NCI-H2196 (cell line): ENCODE results near the gene NCBP1.
"Not testable (repeated sequence)": the region's sequence is repeated elsewhere in the genome, so short reads cannot be mapped to it uniquely, and the experiment has no call there.

Experiments used
- DNase-seq: peaks from one replicate; lab custom pipeline; 2025; ENCODE audit not compliant: unreplicated experiment; lab: John Stamatoyannopoulos, UW

The NCBP1 gene, protein sequence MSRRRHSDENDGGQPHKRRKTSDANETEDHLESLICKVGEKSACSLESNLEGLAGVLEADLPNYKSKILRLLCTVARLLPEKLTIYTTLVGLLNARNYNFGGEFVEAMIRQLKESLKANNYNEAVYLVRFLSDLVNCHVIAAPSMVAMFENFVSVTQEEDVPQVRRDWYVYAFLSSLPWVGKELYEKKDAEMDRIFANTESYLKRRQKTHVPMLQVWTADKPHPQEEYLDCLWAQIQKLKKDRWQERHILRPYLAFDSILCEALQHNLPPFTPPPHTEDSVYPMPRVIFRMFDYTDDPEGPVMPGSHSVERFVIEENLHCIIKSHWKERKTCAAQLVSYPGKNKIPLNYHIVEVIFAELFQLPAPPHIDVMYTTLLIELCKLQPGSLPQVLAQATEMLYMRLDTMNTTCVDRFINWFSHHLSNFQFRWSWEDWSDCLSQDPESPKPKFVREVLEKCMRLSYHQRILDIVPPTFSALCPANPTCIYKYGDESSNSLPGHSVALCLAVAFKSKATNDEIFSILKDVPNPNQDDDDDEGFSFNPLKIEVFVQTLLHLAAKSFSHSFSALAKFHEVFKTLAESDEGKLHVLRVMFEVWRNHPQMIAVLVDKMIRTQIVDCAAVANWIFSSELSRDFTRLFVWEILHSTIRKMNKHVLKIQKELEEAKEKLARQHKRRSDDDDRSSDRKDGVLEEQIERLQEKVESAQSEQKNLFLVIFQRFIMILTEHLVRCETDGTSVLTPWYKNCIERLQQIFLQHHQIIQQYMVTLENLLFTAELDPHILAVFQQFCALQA

DNA sequence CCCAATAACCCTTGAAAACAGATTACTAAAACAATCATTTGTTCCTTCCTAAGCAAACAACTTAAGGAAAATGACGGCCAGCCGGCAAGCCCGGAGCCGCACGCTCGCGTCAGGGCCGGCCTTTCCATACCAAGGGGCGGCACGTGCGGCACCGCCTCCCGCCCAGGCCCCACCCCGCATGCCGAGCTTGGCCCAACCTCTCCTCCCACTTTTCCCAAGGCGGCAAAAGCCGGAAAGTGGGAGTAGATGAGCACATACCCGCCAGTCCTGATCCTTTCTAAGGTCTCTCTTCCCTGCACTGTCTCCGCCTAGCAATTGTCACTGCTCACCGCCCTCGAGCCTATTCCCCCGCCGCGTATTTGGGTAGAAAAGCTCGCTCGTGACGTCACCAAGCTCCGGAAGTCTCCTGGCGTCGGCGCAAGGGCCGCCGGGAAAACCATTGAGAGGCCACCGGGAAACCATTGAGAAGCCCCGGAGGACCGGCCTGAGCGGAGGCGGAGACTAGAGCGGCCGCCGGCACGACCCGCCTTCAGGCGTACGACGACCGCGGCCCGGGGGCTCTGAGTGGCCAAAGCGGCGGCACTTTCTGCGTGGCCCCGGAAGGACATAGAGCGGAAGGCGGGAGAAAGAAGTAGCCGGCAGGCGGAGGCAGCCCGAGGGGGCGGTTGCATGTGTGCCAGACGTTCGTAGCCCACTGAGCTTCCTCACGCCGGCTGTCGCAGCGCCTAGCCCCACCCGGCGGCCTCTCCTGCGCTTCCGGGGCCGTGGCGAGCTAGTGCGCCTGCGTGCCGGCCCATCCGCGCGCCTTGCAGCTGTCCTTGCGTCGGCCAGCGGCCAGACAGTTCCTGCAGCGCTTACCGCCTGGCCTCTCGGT lies at the start of gene NCBP1, which contains the start of gene TSTD2:
TSS of gene NCBP1 (plus strand) at position 837 of the 874 bp plus-strand sequence. CDS start 61 bp downstream, outside the sequence.
TSS of gene TSTD2 (minus strand) at position 384 of the 874 bp plus-strand sequence. CDS start 5,806 bp downstream, outside the sequence.
- DNase-seq, result peak; percentile 97

DNA sequence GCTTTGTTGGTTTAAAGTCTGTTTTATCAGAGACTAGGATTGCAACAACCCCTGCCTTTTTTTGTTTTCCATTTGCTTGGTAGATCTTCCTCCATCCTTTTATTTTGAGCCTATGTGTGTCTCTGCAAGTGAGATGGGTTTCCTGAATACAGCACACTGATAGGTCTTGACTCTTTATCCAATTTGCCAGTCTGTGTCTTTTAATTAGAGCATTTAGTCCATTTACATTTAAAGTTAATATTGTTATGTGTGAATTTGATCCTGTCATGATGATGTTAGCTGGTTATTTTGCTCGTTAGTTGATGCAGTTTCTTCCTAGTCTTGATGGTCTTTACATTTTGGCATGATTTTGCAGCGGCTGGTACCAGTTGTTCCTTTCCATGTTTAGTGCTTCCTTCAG lies 48.8 kb upstream of the NCBP1 start:
- not testable (repeated sequence) for DNase-seq

DNA sequence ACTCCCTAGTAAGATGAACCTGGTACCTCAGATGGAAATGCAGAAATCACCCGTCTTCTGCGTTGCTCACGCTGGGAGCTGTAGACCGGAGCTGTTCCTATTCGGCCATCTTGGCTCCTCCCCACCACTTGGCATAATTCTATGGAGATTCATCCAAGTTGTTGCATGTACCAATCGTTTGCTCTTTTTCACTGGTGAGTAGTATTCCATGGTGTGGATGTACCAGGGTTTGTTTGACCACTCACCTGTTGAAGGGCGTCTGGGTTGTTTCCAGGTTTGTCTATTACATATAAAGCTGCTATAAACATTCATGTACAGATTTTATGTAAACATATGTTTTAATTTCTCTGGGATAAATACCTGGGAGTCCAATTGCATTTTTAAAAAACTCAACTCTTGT lies 46.7 kb upstream of the NCBP1 start:
- DNase-seq, result not testable (repeated sequence)

DNA sequence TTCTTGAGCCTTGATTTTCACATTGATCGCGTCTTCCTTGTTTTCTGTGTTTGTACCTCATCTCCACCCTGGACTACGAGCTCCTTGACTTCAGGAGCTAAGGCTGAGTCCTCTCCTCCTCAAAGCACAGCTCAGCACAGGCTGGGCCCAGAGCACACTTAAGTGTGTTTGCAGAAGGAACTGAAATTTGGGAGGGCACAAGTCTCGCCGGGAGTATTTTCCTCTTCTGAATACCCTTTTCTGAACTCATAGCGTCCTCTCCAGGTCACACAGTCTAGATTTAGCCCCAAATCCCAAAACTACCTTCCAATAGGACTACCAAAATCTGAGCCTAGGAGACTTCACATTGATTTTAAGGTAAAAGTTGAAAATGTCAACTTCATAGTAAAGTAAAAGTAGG lies 42.1 kb upstream of the NCBP1 start:
- no peak for DNase-seq

DNA sequence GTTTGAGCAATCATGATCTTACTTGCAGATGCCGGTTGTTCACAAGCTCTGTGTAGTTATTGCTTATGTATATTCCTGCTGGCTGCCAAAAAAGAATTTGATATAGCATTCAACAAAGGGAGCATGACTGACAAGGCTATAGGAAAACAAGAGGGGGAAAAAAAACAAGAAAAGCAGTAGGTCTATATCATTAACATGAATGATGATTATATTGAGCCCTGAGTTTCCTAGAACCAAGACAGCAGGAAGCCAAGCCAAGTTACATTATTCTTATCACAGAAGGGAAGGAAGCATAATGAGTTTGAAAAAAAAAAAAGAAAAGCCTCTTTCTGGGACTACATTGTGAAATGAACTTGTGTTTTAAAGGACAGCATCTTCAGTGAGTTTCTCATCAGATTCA lies 41.5 kb upstream of the NCBP1 start:
- DNase-seq, result no peak

DNA sequence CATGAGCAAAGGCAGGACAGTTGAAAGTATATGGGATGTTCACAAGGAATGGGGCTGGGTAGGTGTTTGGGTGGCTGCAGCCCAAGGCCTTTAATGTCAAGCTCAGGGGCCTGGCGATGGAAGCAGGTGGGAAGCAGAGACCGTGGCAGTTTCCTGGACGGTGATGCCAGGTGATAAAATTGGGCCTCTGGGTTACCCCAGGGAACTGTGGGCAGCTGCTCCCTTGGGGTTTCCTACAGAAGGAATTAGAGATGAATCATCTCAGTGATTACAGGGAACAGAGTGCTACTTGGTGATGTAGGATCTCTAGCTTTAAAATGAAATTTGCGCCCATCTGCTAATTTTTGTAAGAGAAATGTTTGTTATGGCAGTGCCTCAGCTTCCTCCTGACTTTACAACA lies 39.7 kb upstream of the NCBP1 start:
- DNase-seq, result no peak

DNA sequence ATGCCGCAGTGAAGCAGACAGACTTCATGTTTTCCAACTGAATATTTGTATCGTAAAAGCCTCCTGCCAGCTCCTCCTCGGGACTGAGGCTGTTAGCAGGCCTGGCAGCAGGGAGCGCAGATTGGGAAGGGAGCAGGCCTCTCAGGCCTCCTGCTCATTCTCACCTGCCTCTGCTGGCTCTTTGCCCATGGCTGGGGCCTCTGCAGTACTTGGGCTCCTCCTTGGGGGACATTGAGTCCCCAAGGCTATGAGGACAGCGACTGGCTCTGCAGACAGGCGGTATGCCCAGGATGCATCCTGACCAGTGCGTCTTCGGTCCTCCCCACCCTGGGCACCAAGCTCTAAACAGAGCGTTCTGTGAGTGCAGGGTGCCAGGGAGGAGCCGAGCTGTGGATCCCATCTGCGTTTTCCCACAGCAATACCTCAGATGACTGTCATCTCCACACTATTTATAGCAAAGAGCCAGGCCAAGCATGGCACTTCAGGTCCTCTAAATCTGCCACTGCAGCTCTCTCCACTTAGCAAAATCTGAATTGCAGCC lies 39.2 kb upstream of the NCBP1 start:
- no peak for DNase-seq

DNA sequence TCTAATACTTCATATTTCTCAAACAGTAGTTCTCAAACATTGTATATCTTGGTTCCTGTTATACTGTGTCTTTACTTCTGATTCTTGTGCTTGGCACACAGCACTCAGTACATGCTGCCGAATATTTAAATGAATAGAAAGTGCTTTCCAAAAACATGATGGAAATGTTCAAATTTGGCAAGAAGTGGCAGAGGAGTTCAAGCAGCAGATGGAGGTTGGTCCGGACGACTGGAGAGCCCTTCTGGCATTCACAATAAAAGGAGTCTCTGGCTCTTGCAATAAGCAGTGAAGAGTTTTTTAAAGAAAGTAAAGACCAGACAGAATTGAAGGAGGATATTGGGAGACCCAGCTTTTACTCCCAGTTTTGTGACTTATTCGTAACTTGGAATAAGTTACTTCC lies 36.7 kb upstream of the NCBP1 start:
- no peak for DNase-seq

DNA sequence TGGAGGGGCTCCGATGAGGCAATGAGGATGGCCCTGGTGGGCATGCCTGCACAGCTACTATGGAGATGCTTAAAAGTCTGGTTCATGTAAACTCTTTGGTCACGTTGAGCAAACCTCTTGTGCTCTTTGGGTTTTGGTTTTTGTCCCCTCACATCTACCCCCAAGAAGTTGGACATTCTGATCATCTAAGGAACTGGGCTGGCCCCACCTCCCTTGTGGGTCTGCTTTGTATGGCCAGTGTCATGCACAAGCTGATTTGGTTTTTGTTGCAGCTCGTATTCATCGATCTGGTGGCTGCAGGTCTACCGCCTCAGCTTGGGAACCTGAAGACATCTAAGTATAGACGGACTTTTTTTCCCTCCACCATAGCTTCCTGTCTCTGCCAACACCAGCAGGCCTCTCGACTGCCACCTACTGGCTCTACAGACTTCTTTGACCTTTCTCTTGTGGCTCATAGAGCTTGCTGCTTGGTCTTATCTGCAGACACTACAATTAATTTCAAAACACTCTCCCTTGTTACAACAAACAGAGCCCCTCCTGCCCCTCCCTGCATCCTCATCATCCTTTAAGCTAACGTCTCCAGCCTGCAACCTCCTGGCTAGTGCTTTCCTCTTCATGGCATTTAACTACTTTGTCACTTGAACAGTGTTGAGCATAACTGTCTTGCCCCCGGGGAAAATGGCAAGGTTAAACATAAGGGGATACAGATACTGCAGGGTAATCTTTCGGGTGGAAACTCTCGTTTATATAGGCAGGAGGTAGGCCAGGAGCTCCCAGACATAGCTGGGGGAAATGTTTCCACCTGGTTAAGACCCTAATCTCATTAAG lies 34.9 kb upstream of the NCBP1 start:
- DNase-seq, result peak; percentile 69

DNA sequence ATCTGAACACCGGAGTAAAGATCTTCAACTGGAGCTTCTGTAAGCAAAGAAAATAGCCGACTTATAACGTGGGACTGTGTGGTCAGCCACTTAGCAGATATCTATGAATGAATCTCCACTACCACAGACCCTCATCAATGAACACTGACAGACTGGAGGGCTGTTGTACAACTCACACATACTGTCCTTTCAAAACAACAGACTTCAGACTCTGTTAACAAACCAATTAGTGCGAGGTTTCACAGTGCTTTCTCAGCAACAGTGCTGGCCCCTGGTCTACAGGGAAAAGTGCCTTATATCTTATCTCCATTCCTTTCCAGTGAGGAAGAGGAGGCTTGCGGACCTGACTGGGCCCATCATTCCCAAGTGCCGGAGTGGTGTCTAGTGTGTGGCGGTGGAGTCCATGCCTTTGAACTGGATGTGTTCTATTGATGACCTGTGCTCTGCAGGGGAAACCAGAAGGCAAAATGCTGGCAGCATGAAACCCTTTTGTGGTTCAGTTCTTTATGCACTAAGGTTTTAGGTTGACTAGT lies 34.2 kb upstream of the NCBP1 start:
- no peak for DNase-seq

DNA sequence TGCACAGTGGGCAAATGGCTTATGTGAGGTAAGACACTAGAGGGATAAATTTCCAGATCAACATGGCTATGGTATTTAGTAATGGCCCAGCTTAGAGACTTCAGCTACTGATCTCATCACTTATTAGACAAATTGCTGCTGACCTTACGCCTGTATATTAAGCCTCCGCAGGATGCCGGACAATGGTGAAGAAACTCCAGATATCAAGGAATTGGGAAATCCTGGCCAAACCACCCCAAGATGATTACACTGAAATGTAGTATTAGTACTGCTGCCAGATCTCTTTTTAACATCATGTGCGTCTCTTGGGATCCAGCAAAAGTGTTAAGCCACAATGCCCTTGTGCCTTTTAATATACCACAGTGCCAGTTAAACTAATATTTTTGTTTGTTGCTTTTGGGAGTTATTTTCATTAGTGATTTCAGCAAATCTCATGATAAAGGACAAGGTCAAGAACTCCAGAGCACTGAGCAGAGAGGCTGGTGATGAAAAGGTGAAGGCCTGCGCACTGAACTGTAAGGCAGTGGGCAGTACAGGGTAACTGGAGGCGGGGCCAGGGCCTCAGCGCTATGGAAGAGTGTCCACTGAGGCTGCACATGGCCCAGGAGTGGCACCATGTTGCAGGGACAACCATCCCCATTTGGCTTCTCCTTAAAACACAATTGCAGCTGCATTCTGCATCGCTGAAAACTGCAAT lies 32.9 kb upstream of the NCBP1 start:
- DNase-seq, result no peak

DNA sequence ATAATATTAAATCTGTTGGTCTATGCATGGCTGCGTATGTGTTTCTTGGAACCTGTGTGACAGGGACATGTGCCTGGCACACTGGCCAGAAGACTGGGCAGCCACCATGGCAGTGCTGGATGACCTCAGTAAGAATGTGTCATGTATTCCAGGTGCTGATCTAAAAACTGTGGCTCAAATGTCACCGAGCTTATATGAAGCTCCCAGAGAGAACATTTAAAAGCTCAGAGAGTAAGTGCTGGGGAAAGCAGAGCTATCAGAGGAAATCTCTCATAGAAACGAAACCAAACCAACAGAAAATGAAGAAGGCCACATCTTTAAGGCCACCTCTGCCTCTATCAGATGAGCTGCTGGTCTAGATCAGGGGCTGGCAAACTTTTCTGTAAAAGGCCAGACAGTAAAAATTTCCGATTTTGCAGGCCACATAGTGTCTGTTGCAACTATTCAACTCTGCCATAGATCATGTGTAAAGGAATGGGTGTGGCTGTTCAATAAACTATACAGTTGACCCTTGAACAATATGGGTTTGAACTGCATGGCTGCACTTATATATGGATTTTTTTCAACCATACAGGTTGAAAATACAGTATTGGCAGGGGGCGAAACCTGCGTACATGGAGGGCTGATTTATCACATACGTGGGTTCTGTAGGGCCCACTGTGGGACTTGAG lies 32.3 kb upstream of the NCBP1 start:
- DNase-seq, result no peak

DNA sequence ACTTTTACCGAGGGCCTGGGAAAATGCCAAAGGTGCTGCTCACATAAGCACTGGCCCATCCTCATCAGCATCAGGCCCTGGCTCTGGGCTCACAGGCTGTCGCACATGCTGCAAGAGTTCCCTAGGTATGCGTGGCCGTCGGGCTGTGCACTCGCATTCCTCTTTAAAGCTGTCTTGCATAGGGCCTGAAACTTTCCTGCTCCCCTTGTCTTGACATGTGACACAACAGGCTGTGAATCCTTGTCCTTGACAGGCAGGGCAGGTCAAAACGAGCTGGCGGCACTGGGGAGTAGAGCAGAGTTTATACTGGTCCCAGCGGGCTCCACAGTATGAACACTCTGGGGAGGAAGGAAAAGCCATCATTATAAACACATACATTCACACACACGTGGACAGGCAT lies 31.2 kb upstream of the NCBP1 start:
- DNase-seq, result no peak

DNA sequence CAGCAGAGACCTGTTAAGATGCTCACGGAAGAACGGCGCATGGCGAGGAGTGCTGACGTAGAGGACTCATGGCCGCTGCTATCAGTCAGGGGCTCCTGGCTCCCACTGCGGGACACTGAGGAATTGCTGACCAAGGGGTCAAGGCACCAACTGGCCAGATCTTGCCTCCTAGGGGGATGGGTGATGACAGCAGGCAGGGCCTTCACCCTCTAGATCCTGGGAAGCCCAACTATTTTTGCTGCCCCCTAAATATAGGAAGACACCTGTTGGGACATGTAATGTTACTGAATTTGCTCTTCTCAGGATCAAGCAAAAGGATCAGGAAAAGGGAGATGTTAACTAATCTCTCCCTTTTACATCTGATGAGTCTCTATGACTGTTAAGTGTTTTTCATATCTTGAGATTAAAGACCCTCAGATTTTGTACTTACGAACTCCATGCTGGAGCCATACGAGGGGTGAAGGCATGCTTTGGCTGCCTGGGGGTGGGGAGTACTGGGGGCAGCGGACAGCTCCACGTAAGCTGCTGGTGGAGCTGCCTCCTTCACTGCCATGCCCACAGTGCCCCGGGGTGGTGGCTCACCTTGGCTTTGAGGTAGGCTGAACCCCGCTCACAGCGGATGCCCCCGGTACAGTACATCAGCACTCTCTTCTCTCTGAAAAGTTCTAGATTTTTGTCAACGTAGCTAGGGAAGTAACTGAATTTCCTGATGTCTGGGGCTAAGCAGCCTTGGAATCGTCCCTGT lies 28.5 kb upstream of the NCBP1 start:
- no peak for DNase-seq

DNA sequence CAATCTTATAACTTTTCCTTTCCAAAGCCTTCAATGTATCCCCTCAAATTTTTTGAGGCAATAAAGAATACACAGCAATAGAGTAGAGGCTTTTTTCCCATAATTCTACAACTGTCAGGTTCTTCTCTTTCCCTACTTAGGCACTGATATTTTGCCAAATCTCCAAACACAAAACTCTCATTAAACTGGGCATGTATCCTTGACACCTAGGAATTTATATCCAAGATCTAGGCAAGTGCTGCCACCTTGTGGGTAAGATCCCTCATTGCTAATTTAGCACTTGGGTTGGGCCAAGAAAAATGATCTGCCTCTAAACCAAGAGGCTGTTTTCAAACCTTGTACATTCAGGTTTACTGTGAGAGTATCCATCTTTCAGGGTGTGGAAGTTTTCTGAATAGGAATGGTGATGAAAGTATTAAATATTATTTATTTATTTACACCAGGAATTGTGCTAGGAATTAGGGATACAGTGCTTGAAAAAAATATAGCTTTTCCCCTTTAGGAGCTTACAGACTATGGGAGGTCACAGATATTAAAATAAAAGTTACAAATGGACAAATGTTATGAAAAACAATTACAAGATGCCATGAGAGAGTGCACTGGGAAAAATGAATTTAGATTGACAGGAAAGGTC lies 18.1 kb upstream of the NCBP1 start:
- DNase-seq, result peak; percentile 74

DNA sequence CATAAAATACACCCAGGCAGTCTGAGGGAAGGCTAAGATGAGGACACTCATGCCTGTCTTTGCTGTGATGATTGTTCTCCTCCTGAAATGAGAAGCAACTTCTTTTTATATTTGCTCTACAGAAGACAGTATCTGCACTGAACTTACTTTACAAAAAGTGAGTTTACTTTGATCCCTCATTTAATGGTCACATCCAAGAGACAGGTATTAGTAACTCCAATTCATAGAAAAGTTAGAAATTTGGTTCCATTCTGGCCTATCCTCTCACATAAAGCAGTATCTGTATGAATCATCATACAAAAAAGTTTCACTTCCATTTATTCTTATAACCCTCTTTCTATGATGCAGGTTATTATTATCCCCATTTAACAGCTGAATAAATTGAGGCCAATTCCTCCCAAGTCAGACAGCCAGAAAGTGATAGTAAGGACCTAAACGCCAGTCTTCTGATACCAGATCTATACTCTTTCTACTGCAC lies 15.6 kb upstream of the NCBP1 start:
- no peak for DNase-seq

DNA sequence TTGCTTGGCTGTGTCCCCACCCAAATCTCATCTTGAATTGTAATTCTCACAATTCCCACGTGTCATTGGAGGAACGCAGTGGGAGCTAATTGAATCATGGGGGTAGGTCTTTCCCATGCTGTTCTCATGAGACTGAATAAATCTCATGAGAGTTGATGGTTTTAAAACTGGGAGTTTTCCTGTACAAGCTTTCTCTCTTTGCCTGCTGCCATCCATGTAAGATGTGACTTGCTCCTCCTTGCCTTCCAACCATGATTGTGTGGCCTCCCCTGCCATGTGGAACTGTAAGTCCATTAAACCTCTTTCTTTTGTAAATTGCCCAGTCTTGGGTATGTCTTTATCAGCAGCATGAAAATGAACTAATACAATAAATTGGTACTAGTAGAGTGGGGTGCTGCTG lies 13.6 kb upstream of the NCBP1 start:
- not testable (repeated sequence) for DNase-seq
